Measurements from ENCODE around the gene HMGN3.

Gene HMGN3

GRCh38 chr6:79170959-79171358, 63.5 kb downstream of the HMGN3 start:
- no peak for TF ChIP-seq MYC (IDR thresholded peaks at IDR 0.05; ENCODE audit: low read depth, low read length)
- TF ChIP-seq MAX (IDR thresholded peaks at IDR 0.05; ENCODE audit: low read depth, low read length): no peak
- DNase-seq (ENCODE audit: low read depth): no peak

GRCh38 chr6:79170431-79170830, 64.1 kb downstream of the HMGN3 start:
- no peak for TF ChIP-seq CTCF (IDR thresholded peaks at IDR 0.05; ENCODE audit: low read depth, low read length)
- TF ChIP-seq MYC (IDR thresholded peaks at IDR 0.05; ENCODE audit: low read depth, low read length): no peak
- no peak for TF ChIP-seq MAX (IDR thresholded peaks at IDR 0.05; ENCODE audit: low read depth, low read length)
- no peak for TF ChIP-seq POLR2A (IDR thresholded peaks at IDR 0.05; ENCODE audit: extremely low read depth, insufficient read length)
- DNase-seq (ENCODE audit: low read depth): no peak
- no peak overlapping the region for H3K4me3 ChIP-seq (ENCODE audit: low read depth, low read length)

More at GRCh38 chr6:79170959-79171358, 63.5 kb downstream of the HMGN3 start:
- no peak overlapping the region for H3K4me3 ChIP-seq (ENCODE audit: low read depth, low read length)

GRCh38 chr6:79168695-79168980, 65.8 kb downstream of the HMGN3 start:
- H3K4me3 ChIP-seq (ENCODE audit: low read depth, low read length): no peak overlapping the region
- no peak for DNase-seq (ENCODE audit: low read depth)
- TF ChIP-seq CTCF (IDR thresholded peaks at IDR 0.05; ENCODE audit: low read depth, low read length): no peak
- TF ChIP-seq MYC (IDR thresholded peaks at IDR 0.05; ENCODE audit: low read depth, low read length): no peak

GRCh38 chr6:79167931-79168694, 66.4 kb downstream of the HMGN3 start:
- DNase-seq (ENCODE audit: low read depth): no peak
- TF ChIP-seq CTCF (IDR thresholded peaks at IDR 0.05; ENCODE audit: low read depth, low read length): no peak
- TF ChIP-seq MYC (IDR thresholded peaks at IDR 0.05; ENCODE audit: low read depth, low read length): no peak
- no peak for TF ChIP-seq POLR2A (IDR thresholded peaks at IDR 0.05; ENCODE audit: extremely low read depth, insufficient read length)
- TF ChIP-seq MAX (IDR thresholded peaks at IDR 0.05; ENCODE audit: low read depth, low read length): no peak
- no peak overlapping the region for H3K4me3 ChIP-seq (ENCODE audit: low read depth, low read length)

- no peak for DNase-seq (ENCODE audit: low read depth)
- TF ChIP-seq MYC (IDR thresholded peaks at IDR 0.05; ENCODE audit: low read depth, low read length) (no peak), MAX (IDR thresholded peaks at IDR 0.05; ENCODE audit: low read depth, low read length) (no peak), POLR2A (IDR thresholded peaks at IDR 0.05; ENCODE audit: extremely low read depth, insufficient read length) (no peak), CTCF (IDR thresholded peaks at IDR 0.05; ENCODE audit: low read depth, low read length) (no peak)
- H3K4me3 ChIP-seq (ENCODE audit: low read depth, low read length): no peak overlapping the region
Observed at GRCh38 chr6:79159846-79160245, 74.6 kb downstream of the HMGN3 start.

- no peak for TF ChIP-seq MYC (IDR thresholded peaks at IDR 0.05; ENCODE audit: low read depth, low read length)
- no peak for TF ChIP-seq CTCF (IDR thresholded peaks at IDR 0.05; ENCODE audit: low read depth, low read length)
- no peak for TF ChIP-seq MAX (IDR thresholded peaks at IDR 0.05; ENCODE audit: low read depth, low read length)
- TF ChIP-seq POLR2A (IDR thresholded peaks at IDR 0.05; ENCODE audit: extremely low read depth, insufficient read length): no peak
- DNase-seq (ENCODE audit: low read depth): no peak
- no peak overlapping the region for H3K4me3 ChIP-seq (ENCODE audit: low read depth, low read length)
Observed at GRCh38 chr6:79158856-79159516, 75.5 kb downstream of the HMGN3 start.

Measured in NB4 (cell line).